Suprapubic skin (tissue), 3 donors: ENCODE measurements around the gene FKBP5.

Experiments used
- CTCF ChIP-seq, 2 donors: fragments of 200-600 bp in 1 of 2; fragments of 450-650 bp in 1 of 2; sonication (generic) in 1 of 2; IDR thresholded peaks; one replicate each; pipeline ENCODE4 v1.5.1; 2016 to 2019; ENCODE audit warnings: antibody characterized with exemption in 2 of 2, mild to moderate bottlenecking in 1 of 2, moderate library complexity in 1 of 2
- POLR2A ChIP-seq, 2 donors: fragments of 450-650 bp; IDR thresholded peaks; one replicate each; pipeline ENCODE4 v1.6.1; 2017; ENCODE audit warnings: antibody characterized with exemption in 2 of 2, mild to moderate bottlenecking in 2 of 2, moderate library complexity in 2 of 2

GRCh38 chr6:35554811-35555210, 133.9 kb downstream of the FKBP5 start:
- TF ChIP-seq CTCF (IDR thresholded peaks at IDR 0.05) (no peak), POLR2A (IDR thresholded peaks at IDR 0.05) (no peak)
